Measurements from ENCODE around the gene PEX3. TPM values are rescaled to one million over a fixed set of nuclear protein-coding genes. Genes with fewer than 3 reads are reported as not detected.

Gene PEX3
- total RNA-seq, 1 donor from 2014 or later, result 17.9 TPM

DNA sequence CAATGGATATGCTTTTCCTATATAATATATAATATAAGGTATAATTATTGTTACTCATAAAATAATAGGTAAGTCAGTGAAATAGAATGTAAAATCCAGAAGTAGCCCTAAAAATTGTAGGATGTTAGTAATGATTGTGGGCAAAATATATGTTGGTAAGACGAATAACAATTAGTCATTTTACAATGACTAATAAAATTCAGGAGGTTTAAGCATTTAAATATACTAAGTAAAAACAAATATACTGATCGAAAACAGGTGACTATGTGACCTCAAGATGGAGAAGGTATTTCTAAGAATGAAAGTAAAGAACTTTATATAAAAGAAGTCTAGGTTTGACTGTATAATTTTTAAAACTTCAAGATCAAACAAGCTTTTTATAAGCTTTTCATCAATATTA lies 32.0 kb downstream of the PEX3 start:
- DNase-seq (ENCODE audit: extremely low spot score, unreplicated experiment), result no peak
- Mint-ChIP-seq H3K9me3 (ENCODE audit: unreplicated experiment) (no peaks in the 10 kb centered on the region), H3K27ac (ENCODE audit: unreplicated experiment) (no peak overlapping the region), H3K27me3 (ENCODE audit: unreplicated experiment) (no peaks in the 10 kb centered on the region), H3K4me3 (ENCODE audit: unreplicated experiment) (no peak overlapping the region), H3K4me1 (ENCODE audit: unreplicated experiment) (no peaks in the 10 kb centered on the region), H3K36me3 (ENCODE audit: unreplicated experiment) (peaks cover 24% of the 10 kb centered on the region)
- TF ChIP-seq, protein P1, sequence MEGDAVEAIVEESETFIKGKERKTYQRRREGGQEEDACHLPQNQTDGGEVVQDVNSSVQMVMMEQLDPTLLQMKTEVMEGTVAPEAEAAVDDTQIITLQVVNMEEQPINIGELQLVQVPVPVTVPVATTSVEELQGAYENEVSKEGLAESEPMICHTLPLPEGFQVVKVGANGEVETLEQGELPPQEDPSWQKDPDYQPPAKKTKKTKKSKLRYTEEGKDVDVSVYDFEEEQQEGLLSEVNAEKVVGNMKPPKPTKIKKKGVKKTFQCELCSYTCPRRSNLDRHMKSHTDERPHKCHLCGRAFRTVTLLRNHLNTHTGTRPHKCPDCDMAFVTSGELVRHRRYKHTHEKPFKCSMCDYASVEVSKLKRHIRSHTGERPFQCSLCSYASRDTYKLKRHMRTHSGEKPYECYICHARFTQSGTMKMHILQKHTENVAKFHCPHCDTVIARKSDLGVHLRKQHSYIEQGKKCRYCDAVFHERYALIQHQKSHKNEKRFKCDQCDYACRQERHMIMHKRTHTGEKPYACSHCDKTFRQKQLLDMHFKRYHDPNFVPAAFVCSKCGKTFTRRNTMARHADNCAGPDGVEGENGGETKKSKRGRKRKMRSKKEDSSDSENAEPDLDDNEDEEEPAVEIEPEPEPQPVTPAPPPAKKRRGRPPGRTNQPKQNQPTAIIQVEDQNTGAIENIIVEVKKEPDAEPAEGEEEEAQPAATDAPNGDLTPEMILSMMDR (IDR thresholded peaks at IDR 0.05), result no peak

DNA sequence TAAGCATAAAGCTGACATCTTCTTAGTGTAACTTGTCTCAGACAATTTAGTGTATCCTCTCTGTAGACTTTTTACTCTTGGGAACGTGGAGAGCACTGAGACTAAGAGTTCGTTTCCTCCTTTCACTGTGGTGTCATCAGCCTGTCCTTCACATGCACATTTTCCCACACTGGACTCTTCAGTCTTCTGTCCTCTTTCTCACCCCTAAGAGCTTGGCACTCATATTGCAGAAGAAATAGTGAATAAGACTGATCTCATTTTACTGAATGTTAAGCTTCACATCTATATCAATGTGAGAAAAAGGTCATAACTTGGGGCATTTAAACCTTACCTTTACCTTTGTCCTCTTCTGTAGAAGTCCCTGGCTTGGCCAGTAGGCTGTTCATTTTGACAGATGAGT lies 35.4 kb downstream of the PEX3 start:
- no peaks in the 10 kb centered on the region for H3K4me1 Mint-ChIP-seq (ENCODE audit: unreplicated experiment)
- H3K27me3 Mint-ChIP-seq (ENCODE audit: unreplicated experiment), result no peaks in the 10 kb centered on the region
- peaks cover 11% of the 10 kb centered on the region for H3K36me3 Mint-ChIP-seq (ENCODE audit: unreplicated experiment)
- H3K4me3 Mint-ChIP-seq (ENCODE audit: unreplicated experiment), result no peak overlapping the region
- H3K9me3 Mint-ChIP-seq (ENCODE audit: unreplicated experiment), result no peaks in the 10 kb centered on the region
- H3K27ac Mint-ChIP-seq (ENCODE audit: unreplicated experiment), result no peak overlapping the region
- no peak for DNase-seq (ENCODE audit: extremely low spot score, unreplicated experiment)
- TF ChIP-seq, protein P1 (IDR thresholded peaks at IDR 0.05), result no peak

DNA sequence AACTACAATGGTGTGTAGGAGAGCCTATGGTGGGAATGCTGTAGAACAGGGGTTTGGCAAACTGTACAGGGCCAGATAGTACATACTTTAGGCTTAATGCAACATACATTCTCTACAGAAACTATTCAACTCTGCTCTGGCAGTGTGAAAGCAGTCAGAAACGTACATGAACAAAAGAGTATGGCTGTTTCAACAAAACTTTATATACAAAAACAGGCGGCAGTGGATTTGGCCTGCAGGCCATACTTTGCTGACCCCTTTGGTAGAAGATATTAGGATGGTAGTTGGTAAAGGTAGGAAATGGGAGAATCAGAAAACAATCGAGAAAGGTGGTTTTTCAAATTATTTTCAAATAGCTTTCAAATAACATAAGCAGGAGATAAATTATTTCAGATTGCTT lies 36.1 kb downstream of the PEX3 start:
- TF ChIP-seq, protein P1 (IDR thresholded peaks at IDR 0.05), result no peak
- no peaks in the 10 kb centered on the region for H3K4me1 Mint-ChIP-seq (ENCODE audit: unreplicated experiment)
- peaks cover 11% of the 10 kb centered on the region for H3K36me3 Mint-ChIP-seq (ENCODE audit: unreplicated experiment)
- DNase-seq (ENCODE audit: extremely low spot score, unreplicated experiment), result no peak
- H3K4me3 Mint-ChIP-seq (ENCODE audit: unreplicated experiment), result no peak overlapping the region
- H3K27ac Mint-ChIP-seq (ENCODE audit: unreplicated experiment), result no peak overlapping the region
- H3K9me3 Mint-ChIP-seq (ENCODE audit: unreplicated experiment), result no peaks in the 10 kb centered on the region
- H3K27me3 Mint-ChIP-seq (ENCODE audit: unreplicated experiment), result no peaks in the 10 kb centered on the region

DNA sequence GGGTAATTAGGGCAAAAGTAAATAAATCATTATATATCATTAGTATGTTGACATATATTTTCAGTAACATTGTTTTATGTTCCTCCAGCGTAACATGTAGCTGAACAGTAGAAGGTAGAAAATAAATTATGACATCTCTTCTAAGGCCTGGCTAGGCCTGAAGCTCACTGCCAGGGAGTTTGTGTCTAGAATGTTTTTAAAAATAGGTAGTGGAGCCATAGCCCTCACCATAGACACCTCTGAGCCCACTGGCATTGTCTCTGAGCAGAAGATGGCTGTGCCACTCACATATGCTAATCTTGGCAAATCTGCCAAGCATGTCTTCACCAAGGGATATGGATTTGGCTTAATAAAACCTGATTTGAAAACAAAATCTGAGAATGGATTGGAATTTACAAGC lies 39.6 kb downstream of the PEX3 start:
- Mint-ChIP-seq H3K4me1 (ENCODE audit: unreplicated experiment) (no peaks in the 10 kb centered on the region), H3K27me3 (ENCODE audit: unreplicated experiment) (no peaks in the 10 kb centered on the region), H3K9me3 (ENCODE audit: unreplicated experiment) (no peaks in the 10 kb centered on the region), H3K27ac (ENCODE audit: unreplicated experiment) (no peak overlapping the region), H3K36me3 (ENCODE audit: unreplicated experiment) (peaks cover 20% of the 10 kb centered on the region), H3K4me3 (ENCODE audit: unreplicated experiment) (no peak overlapping the region)
- TF ChIP-seq, protein P1 (IDR thresholded peaks at IDR 0.05), result no peak
- DNase-seq (ENCODE audit: extremely low spot score, unreplicated experiment), result no peak

DNA sequence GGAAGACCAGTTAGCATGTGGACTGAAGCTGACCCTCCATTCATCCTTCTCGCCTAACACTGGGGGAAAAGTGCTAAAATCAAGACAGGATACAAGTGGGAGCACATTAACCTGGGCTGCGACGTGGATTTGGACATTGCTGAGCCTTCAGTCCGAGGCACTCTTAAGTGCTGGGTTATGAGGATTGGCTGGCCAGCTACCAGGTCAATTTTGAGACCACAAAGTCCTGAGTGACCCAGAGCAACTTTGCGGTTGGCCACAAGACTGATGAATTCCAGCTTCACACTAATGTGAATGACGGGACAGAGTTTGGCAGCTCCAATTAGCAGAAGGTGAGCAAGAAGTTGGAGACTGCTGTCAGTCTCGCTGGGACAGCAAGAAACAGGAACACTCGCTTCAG lies 40.2 kb downstream of the PEX3 start:
- Mint-ChIP-seq H3K4me1 (ENCODE audit: unreplicated experiment) (no peaks in the 10 kb centered on the region), H3K4me3 (ENCODE audit: unreplicated experiment) (no peak overlapping the region), H3K9me3 (ENCODE audit: unreplicated experiment) (no peaks in the 10 kb centered on the region), H3K27me3 (ENCODE audit: unreplicated experiment) (no peaks in the 10 kb centered on the region), H3K27ac (ENCODE audit: unreplicated experiment) (no peak overlapping the region), H3K36me3 (ENCODE audit: unreplicated experiment) (peaks cover 21% of the 10 kb centered on the region)
- no peak for DNase-seq (ENCODE audit: extremely low spot score, unreplicated experiment)
- TF ChIP-seq, protein P1 (IDR thresholded peaks at IDR 0.05), result no peak
